ENCODE data around the gene ACBD4.
"Not testable (repeated sequence)": the region's sequence is repeated elsewhere in the genome, so short reads cannot be mapped to it uniquely, and the experiment has no call there.

The ACBD4 gene

DNA sequence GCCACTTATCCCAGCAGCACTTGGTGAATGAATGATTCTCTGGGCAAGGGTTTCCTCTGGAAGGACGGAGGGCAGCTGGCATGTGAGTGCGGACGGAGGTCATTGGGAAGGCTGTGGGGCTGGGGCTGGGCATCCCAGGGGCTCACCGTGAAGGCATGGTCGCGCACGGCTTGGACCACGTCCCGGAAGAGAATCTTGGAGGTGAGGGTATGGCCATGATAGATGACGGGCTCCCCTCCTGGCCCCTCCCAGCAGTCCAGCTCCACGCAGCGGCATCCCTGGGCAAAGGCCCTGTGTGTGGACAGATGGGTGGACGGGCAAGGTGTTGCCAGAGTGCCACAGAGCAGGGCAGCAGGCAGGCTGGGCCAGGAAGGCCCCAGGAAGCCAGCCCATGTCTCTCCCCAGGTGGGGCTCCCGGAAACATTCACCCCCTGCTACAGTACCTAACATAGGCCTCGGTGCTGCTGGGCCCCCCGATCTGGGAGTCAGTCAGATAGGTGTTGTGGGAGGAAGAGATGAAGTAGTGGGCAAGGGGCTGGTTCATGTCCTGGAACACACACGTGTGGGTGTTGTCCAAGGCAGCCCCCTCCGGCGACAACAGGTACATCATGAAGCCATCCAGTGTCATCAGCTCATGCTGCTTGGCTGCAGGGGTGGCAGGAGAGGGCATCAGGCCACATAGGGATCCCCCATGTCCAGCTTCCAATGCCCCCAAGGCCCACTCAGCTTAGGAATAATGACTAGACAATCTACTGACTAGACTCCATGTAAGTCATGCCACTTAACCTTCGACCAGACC lies 17.4 kb upstream of the ACBD4 start:
- no peak for DNase-seq (ENCODE audit: low read depth in 4 of 4, low spot score in 1 of 4)

DNA sequence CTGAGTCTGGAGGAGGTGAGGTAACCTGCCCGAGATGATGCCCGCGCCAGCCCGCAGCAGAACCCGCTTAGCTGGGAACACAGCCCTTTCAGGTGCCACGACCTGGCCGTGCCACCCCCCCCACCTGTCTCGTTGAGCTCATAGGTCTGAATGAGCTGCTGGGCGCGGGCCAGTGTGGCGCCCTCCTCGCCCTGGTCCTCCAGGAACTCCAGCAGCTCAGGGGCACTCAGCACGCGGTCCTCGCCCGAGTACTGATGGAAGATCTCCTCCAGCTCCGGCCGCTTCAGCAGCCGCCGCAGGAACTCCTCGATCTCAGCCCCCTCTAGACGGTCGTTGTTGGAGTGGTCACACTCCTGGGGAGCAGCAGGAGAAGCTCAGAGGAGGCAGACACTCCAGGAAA lies 16.8 kb upstream of the ACBD4 start:
- no peak for DNase-seq (ENCODE audit: low read depth in 4 of 4, low spot score in 1 of 4)

DNA sequence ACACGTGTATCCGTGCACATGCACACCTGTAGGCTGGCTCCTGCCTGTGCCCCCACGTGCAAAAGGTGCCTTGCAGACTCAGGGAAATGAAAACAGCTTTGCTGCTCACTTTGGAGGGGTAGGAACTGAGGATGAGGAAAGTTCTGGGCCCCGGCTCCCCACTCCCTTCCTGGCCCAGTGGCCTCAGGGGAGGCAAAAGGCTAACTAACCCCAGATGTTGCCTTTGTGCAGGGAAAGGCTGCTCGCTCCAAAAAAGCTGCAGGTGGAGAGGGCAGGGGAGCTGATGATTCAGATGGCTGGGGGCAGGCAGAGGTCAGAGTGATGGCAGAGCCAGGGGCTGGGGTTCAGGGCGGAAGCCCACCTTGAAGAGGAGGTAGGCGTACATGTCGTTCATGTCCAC lies 15.5 kb upstream of the ACBD4 start:
- DNase-seq (ENCODE audit: low read depth in 4 of 4, low spot score in 1 of 4): no peak

DNA sequence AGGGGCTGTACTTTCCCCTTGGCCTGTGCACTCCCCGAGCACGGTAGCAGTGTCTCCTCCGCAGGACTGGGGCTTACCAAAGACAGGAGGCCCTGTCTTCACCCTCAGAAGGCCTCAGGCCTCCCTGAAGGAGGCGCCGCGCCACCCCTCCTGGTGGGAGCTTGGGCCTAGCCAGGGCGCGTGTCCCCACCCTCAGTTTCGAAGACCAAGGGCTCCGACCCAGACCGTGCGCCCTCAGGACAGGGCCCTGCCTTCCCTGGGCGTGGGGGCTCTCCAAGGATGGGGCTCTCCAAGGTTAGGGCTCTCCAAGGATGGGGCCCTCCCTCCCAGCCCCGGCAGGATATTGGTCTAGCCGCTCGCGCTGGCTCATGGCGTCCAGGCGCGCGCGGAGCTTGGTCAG lies 14.9 kb upstream of the ACBD4 start:
- no peak for DNase-seq (ENCODE audit: low read depth in 4 of 4, low spot score in 1 of 4)

DNA sequence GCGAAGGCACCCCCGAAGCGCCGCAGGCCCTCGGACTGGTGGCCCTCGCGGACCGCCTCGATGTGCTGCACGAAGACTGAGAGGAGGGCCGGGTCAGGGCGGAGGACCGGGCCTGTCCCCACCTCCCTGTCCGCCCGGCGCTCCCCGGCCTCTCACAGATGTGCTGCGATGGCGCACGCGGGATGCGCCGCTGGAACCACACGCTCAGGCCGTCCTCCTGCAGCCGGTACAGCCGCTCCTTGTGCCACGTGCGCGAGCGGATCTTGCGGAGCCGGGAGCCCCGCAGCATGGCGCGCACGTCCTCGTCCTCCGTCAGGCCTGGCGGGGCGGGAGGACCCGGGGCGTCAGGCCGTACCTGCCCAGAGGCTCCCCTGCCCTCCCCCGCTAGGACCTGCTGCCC lies 14.4 kb upstream of the ACBD4 start:
- no peak for DNase-seq (ENCODE audit: low read depth in 4 of 4, low spot score in 1 of 4)

DNA sequence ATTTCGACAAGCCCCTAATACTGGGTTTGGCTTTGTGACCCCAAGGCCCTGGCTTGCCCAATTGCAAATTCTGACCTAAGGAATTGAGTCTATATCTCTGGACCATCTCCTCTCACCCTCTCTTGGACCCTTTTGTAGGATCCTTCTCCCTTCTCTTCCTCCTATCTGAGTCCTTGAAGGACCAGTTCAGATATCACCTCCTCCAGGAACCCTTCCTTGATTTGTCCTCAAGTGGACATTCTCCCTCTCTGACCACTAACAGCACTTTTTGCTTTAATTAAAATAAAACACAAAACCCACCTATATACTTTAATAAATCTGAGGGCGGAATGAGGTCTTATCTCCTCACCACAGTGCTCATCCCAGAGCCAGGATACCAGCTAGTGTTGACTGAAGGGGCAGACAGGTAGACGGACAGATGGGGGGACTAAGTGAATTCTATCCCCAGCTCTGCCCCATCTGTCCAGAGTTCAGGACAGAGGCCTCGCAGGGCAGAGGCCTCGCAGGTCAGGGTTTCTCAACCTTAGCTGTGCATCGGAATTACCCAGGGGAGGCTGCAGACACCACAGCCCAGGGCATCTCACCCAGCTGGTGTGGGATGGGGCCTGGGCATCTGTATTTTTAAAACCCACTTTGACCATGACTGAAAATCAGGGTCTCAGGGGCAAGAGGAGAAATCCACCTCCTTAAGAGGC lies 12.3 kb upstream of the ACBD4 start:
- no peak for DNase-seq (ENCODE audit: low read depth in 4 of 4, low spot score in 1 of 4)

DNA sequence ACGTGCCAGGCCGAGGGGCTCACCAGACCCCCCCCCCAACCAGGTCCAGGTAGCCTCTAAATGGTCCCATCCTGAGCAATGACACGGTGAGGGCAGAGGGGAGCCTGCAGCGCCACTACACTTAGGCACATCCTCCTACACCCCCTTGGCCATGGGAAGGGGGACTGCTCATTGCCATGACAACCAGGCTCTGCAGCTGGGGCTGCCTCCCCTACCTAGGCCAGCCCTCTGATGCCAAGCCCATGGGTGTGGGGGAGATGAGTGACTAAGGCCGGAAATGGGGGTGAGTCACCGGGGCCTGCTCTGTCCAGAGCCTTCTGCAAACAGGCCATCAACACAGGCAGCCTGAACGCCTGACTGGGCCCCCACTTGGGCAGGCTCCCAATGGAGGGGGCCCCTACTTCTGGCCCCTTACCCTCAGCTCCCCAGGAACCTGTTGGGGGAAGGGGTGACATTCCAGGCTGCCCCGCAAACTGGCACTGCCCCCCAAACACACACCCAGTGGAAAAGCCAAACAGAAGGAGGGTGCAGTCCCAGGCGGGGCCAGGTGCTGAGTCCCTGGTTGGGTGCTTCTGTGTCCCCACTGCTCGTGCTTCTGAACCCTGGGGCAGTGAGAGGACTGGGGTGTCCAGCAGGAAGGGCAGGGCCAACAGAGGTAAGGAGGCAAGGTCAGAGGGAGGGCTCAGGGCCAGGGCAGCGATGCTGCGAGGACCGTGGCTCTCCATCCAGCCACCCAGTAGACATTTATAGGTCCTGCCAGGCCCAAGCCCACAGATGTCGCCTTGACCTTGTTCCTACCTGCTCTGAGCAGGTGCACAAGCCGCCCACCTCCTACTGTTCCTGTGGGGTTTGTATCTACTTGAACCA lies 11.3 kb upstream of the ACBD4 start:
- DNase-seq (ENCODE audit: low read depth in 4 of 4, low spot score in 1 of 4): no peak

DNA sequence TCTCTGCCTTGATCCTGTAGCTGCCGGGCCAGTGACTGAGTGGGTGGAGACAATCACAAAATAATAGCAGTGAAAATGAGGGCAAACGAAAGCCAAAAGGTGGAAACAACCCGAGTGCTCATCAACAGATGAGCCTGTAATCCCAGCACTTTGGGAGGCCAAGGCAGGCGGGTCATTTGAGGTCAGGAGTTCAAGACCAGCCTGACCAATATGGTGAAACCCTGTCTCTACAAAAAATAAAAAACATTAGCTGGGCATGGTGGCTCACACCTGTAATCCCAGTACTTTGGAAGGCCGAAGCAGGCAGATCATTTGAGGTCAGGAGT lies 10.7 kb upstream of the ACBD4 start:
- not testable (repeated sequence) for DNase-seq (ENCODE audit: low read depth in 4 of 4, low spot score in 1 of 4)

DNA sequence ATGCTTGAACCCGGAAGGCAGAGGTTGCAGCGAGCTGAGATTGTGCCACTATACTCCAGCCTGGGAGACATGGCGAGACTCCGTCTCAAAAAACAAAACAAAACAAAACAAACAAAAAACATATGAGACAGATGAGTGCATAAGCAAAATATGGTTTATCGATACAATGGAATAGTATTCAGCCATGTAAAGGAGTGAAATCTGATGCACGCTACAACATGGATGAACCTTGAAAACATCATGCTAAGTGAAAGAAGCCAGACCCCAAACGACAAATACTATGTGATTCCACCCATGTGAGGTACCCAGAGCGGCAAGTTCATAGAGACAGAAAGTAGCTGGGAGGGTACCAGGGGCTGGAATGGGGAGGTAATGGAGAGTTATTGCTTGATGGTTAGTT lies 10.0 kb upstream of the ACBD4 start:
- DNase-seq (ENCODE audit: low read depth in 4 of 4, low spot score in 1 of 4): no peak

DNA sequence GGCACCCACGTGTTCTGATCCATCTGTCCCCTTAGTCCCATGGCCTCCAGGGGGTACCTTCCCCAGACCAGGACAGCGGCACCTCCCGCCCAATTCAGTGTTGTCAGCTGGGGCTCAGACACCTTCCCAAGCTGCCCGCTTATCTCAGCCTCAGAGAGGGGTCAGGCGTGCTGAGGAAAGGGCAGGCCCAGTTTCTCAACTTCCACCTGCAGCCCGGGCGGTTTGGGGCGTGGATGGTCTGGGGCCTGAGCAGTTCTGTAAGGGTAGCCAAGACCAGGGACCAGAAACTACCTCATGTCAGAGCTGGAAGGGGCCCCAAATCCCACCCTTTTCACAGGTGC lies 8.3 kb upstream of the ACBD4 start:
- no peak for DNase-seq (ENCODE audit: low read depth in 4 of 4, low spot score in 1 of 4)

DNA sequence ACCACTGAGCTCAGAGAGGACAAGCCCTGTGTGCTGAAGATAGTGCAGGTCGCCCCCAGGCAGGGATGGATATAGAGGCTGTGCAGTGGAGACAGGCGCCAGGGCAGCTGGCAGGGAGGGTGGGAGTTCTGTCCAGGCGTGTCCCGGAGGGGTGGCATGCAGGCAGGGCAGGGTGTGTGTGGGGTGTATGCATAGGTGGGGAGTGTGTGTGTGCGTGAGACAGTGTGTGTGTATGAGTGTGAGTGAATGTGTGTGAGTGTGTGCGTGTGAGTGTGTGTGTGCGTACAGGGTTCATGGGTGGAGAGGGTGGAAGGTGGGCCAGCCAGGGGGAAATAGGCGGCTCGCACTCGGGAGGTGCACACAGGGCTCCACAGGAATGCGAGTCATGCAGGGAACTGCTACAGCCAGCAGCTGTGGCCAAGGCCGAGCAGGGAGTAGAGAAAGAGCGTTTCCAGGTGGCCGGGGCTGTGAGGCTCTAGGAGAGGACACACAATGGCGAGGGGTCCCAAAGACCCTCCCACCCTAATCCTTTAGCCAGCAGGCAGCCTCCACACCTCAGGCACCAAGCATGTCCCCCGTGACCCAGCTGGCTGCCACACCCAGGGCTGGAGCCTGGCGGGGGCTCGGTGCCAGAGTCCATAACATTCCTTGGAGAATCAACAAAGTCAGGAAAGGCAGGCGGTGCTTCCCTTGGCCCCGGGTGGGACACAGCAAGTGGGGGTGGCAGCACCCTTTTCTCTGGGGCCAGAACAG lies 7.8 kb upstream of the ACBD4 start:
- DNase-seq (ENCODE audit: low read depth in 4 of 4, low spot score in 1 of 4): no peak

DNA sequence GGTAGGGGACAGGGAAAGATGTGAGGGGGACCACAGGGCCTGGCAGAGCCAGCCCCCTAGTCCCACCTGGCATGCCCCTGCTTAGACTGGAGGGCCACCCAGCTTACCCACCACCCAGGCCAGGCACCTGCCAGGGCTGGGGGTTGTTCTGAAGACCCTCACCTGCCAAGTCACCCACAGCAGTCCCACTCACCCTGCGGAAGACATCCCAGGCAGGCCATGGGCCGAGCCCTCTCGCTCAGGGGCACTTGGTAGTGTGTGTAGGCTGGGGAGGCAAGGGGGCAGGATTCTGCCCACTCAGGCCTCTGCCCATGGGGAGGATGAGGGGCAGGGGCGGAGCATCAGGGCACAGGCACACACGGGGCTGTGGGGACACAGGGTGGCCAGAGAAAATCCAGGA lies 7.2 kb upstream of the ACBD4 start:
- no peak for DNase-seq (ENCODE audit: low read depth in 4 of 4, low spot score in 1 of 4)

DNA sequence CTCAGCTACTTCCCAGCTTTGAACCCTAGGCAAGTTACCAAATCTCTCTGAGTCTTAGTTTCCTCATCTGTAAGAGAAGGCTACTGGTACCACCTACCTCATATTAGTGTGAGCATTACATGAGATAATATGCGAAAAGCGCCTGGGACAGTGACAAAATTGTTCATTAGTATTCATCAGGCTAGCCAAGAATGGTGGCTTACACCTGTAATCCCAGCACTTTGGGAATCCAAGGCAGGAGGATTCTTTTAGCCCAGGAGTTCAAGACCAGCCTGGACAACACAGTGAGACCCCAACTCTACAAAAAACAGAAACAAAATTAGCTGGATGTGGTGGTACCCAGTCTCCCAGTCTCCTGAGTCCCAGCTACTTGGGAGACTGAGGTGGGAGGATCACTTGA lies 6.5 kb upstream of the ACBD4 start:
- DNase-seq (ENCODE audit: low read depth in 4 of 4, low spot score in 1 of 4): no peak

DNA sequence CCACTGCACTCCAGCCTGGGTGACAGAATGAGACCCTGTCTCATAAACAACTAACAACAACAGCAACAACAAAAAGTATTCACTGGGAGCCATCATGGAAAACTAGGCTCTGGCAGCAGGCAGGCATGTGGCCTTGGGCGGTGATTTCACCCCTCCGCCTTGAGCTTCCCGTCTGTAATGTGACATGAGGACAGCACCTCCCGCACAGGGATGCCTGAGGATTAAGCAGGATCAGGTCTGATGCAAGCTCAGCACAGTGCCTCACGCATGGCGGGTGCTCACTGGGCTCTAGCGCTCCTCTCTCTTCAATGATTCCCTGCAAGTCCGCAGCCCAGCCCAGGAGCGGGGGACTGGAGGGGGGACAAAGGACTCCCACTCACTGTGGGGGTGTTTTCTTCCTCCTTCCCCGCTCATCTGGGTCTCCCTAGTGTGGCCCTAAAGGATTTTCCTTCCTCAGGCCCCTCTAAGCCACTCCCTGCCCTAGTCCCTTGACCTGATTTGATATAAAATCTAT lies 6.0 kb upstream of the ACBD4 start:
- no peak for DNase-seq (ENCODE audit: low read depth in 4 of 4, low spot score in 1 of 4)

DNA sequence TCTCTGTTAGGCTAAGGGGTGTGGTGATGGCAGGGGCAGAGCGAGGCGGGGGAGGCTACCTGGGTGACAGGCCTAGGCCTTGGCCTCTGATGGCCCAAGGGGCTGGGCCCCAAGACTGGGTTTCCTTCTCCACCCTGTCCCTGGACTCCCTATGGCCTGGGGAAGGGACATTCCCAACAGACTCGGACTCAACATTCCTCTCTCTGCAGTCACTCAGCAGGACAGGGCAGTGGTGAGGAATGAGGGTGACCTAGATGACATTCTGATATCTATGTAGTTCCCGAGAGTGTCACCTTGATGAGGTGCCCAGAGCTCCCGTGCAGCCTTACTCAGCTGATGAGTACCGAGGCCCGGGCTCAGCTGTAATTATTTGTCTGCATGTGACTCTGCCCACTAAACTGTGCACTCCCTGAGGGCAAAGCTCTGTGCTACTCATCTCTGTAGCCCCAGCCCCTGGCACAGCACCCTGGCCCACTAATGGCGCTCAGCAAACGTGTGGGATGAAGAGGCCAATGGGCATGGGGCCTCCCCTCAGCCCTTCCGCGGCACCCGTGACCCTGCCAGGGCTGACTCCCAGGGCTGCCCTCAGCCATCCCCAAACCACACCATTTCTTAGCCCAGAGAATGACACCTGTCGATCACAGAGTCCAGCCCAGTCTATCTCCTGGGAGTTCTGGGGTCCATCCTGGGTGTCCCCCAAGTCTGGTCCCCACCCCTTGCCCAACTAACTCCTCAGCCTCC lies 5.4 kb upstream of the ACBD4 start:
- no peak for DNase-seq (ENCODE audit: low read depth in 4 of 4, low spot score in 1 of 4)

DNA sequence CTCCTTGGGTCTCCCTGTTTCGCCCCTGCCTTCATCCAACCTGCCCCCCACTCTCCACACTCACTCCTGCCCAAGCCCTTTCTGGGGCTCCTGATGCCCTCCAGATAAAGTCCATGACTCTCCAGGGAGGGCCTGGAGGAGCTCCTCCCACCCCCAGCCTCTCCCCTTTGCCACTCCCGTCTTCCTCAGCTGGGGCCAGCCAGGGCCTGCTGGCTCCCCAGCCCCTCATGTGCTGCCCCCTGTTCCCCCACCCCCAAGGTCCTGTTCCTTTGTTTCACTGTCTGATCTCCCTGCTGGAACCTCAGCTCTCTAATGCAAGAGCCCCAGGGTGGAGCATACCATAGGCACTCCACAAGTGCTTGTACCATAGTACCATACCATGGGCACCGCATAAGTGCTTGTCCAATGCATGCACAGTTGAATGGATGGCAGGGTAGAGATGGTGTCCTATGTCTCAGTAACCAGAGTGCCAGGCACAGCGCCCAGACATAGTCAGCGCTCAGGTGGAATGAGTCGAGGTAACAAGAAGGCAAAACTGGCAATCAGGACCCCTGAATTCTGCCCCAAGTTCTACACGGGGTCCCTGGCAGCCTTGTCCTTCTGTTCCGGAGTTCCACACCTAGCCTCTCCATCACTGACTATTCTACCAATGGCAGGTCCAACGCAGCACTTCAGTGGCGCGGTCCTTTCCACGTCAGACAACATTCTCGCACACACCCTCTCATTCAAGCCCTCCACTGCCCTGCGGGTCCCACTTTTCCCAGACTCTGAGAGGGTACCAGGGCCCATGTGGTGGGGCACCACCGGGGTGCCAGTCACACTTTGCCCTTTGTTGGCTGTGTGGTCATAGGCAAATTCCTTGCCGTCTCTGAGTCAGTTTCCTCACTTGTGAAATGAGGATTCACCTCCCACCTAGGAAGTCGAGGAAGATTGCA lies 4.5 kb upstream of the ACBD4 start:
- DNase-seq (ENCODE audit: low read depth in 4 of 4, low spot score in 1 of 4): no peak

DNA sequence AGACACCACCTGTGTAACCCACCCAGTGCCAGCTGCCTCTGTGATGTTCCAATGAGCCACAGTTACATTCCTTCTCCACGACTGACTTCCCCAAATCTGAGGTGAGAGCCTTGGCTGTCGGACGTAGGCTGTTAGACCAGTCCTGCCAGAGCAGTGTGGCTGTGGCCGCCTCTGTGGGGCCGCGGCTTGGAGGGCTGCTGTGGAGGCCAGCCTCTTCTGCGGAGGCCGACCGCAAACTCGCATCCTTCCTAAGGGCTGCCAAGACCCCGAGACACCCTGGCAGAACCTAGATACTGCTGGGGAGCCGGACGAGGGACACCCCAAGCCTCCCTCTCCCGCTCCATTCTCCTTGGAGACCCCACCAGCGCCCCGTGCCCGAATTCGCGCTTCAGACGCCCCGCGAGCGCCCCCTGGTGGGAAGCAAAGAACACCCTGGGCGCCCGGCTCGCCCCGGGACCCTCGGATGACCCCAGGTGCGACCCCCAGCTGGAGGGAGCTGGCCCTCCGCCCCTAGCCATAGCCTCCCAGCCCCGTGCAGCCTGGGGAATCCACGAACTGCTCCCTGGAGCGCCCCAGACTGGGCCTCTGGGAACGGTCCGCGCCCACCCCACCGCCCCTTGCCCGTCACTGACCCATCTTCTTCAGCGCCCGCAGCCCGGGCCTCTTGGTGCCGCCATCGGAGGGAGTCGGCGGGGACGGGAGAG lies 3.7 kb upstream of the ACBD4 start:
- DNase-seq (ENCODE audit: low read depth in 4 of 4, low spot score in 1 of 4): peak in 1 of 4 experiments; percentile 44

DNA sequence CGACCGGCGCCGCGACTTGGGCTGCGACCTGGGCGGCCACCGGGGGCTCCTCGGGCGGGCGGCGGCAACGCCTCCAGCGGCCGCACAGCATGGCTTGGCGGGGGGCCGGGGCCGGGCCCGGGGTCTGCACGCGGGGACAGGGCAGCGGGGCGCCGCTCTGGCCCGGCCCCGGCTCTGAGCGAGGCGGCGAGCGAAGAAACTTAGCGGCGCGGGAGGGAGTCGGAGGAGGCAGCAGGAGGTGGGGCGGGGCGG lies 3.2 kb upstream of the ACBD4 start, which contains the start of gene PLCD3:
PLCD3 (minus strand) TSS at position 196 of the 252 bp plus-strand sequence; CDS start at position 91, 105 bp downstream.
- peak in 2 of 4 experiments; percentile 54 to 62 for DNase-seq (ENCODE audit: low read depth in 4 of 4, low spot score in 1 of 4)

Measured in stimulated activated CD4-positive, alpha-beta T cell treated with anti-CD3 and anti-CD28 coated beads, Interleukin-1b, Interleukin-23, amount 100 ng/mL, for 24 hours (primary cell).